ENCODE data around the gene ACTR1A.

ACTR1A gene

DNA sequence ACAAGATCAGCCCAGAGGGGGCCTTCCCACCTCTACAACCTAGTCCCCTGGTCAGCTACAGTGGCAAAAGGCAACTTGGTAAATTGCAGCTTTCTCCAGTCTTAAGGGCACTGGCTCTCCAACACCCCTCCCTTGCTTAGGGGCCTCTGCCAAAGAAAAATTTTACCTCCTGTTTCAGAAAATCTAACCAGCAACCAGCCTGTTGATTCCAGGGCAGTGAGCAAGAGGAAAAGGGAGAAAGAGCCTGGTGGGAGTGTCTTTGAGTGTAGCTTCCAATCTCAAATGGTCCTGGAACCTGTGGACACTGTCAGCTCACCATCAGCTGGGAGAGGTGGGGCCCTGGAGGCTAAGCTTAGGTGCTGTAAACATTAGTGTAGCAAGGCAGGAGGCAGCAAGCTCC, 22.9 kb downstream of the ACTR1A start:
- Histone ChIP-seq H3K27me3 (ENCODE audit: insufficient read depth, low read length) (no peaks in the 10 kb centered on the region), H3K79me2 (ENCODE audit: insufficient read depth, low read length) (no peaks in the 10 kb centered on the region), H2AFZ (ENCODE audit: low read length) (no peak overlapping the region), H3K4me3 (ENCODE audit: low read depth, low read length, poor library complexity, severe bottlenecking) (no peak overlapping the region), H3K36me3 (ENCODE audit: insufficient read depth, low read length) (peaks cover 50% of the 10 kb centered on the region), H3K4me1 (ENCODE audit: insufficient read depth, low read length, severe bottlenecking) (no peaks in the 10 kb centered on the region), H4K20me1 (ENCODE audit: insufficient read depth, low read length) (no peaks in the 10 kb centered on the region), H3K4me2 (ENCODE audit: low read length) (no peak overlapping the region), H3K27ac (ENCODE audit: low read depth, low read length, poor library complexity, severe bottlenecking) (no peak overlapping the region), H3F3A (ENCODE audit: insufficient read depth, low read length) (no peaks in the 10 kb centered on the region), H3K9me3 (ENCODE audit: low read length) (no peaks in the 10 kb centered on the region), H3K9ac (ENCODE audit: low read length) (no peak overlapping the region), H3K9me2 (ENCODE audit: low read depth, low read length) (no peaks in the 10 kb centered on the region)
- TF ChIP-seq, protein P1, sequence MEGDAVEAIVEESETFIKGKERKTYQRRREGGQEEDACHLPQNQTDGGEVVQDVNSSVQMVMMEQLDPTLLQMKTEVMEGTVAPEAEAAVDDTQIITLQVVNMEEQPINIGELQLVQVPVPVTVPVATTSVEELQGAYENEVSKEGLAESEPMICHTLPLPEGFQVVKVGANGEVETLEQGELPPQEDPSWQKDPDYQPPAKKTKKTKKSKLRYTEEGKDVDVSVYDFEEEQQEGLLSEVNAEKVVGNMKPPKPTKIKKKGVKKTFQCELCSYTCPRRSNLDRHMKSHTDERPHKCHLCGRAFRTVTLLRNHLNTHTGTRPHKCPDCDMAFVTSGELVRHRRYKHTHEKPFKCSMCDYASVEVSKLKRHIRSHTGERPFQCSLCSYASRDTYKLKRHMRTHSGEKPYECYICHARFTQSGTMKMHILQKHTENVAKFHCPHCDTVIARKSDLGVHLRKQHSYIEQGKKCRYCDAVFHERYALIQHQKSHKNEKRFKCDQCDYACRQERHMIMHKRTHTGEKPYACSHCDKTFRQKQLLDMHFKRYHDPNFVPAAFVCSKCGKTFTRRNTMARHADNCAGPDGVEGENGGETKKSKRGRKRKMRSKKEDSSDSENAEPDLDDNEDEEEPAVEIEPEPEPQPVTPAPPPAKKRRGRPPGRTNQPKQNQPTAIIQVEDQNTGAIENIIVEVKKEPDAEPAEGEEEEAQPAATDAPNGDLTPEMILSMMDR (IDR thresholded peaks at IDR 0.05; ENCODE audit: low read length), result no peak
- no peak for TF ChIP-seq EZH2 (IDR thresholded peaks at IDR 0.05; ENCODE audit: borderline replicate concordance, low read length)

DNA sequence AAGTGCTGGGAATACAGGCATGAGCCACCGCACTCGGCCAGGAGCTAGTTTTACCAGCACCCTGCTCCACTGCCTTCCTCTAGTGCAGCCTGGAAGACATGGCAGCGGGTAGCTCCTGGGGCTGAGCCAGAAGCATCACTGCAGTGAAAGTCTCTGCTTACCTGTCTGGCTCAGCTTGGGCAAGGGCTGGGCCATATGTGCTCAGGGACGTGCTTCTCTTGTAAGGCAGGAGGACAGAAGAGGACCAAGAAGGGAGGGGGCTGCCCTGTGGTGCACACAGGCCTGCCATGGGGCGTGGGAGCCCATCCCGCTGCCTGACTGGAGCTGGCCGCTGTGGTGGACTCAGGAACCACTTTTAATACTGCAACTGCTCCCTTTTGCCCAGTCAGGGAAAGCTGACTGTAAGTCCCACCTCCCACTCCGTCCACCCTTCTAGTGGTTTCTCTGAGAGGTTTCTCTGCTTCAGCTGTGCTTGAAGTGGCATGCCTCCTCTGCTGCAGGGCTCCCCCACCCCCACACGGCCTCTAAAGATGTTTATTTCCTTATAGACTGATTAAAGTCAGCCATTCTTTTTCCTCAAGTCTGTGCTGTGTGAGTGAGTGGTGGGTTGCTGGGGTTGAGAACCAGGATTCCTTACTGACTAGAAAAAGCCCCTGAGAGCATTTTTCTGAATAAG, 25.9 kb downstream of the ACTR1A start:
- H3K79me2 ChIP-seq (ENCODE audit: insufficient read depth, low read length), result no peaks in the 10 kb centered on the region
- H3F3A ChIP-seq (ENCODE audit: insufficient read depth, low read length), result no peaks in the 10 kb centered on the region
- H3K4me1 ChIP-seq (ENCODE audit: insufficient read depth, low read length, severe bottlenecking), result no peaks in the 10 kb centered on the region
- H3K27me3 ChIP-seq (ENCODE audit: insufficient read depth, low read length), result no peaks in the 10 kb centered on the region
- TF ChIP-seq EZH2 (IDR thresholded peaks at IDR 0.05; ENCODE audit: borderline replicate concordance, low read length), result no peak
- H2AFZ ChIP-seq (ENCODE audit: low read length), result no peak overlapping the region
- H3K4me2 ChIP-seq (ENCODE audit: low read length), result no peak overlapping the region
- peaks cover 23% of the 10 kb centered on the region; the same call in 1 of the 2 replicates for H3K36me3 ChIP-seq (ENCODE audit: insufficient read depth, low read length)
- H3K27ac ChIP-seq (ENCODE audit: low read depth, low read length, poor library complexity, severe bottlenecking), result no peak overlapping the region
- H3K4me3 ChIP-seq (ENCODE audit: low read depth, low read length, poor library complexity, severe bottlenecking), result no peak overlapping the region
- no peaks in the 10 kb centered on the region for H3K9me2 ChIP-seq (ENCODE audit: low read depth, low read length)
- no peaks in the 10 kb centered on the region for H3K9me3 ChIP-seq (ENCODE audit: low read length)
- no peak overlapping the region for H3K9ac ChIP-seq (ENCODE audit: low read length)
- H4K20me1 ChIP-seq (ENCODE audit: insufficient read depth, low read length), result no peaks in the 10 kb centered on the region

DNA sequence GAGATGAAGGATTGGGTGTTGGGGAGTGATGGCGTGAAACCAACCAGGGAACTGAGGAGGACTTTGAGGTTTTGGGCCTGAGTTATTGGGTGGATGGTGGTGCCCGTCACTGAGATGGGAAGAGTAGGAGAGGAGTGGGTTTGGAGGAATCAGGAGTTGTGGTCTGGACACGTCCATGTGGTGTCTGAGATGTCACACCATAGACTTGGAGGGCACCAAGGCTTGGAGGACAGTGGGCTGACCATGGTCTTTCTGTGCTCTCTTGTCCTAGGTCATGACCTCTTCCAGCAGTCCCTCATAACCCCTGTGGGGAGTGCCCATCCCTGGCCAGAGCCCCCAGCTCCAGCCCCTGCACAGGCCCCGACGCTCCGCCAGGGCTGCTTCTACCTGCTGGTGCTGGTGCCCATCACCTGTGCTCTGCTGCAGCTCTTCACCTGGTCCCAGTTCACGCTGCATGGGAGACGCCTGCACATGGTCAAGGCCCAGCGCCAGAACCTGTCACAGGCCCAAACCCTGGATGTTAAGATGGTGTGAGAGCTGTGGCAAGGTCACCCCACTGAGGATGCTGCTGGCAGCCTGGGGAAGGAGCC, 27.0 kb downstream of the ACTR1A start:
- H3K79me2 ChIP-seq (ENCODE audit: insufficient read depth, low read length), result no peaks in the 10 kb centered on the region
- no peaks in the 10 kb centered on the region for H3K4me1 ChIP-seq (ENCODE audit: insufficient read depth, low read length, severe bottlenecking)
- TF ChIP-seq EZH2 (IDR thresholded peaks at IDR 0.05; ENCODE audit: borderline replicate concordance, low read length), result no peak
- TF ChIP-seq, protein P1 (IDR thresholded peaks at IDR 0.05; ENCODE audit: low read length), result no peak
- H3K9me2 ChIP-seq (ENCODE audit: low read depth, low read length), result no peaks in the 10 kb centered on the region
- no peaks in the 10 kb centered on the region for H3F3A ChIP-seq (ENCODE audit: insufficient read depth, low read length)
- peaks cover 13% of the 10 kb centered on the region; the same call in 1 of the 2 replicates for H3K36me3 ChIP-seq (ENCODE audit: insufficient read depth, low read length)
- no peak overlapping the region for H3K4me3 ChIP-seq (ENCODE audit: low read depth, low read length, poor library complexity, severe bottlenecking)
- H3K9ac ChIP-seq (ENCODE audit: low read length), result no peak overlapping the region
- H3K27me3 ChIP-seq (ENCODE audit: insufficient read depth, low read length), result no peaks in the 10 kb centered on the region
- no peak overlapping the region for H3K4me2 ChIP-seq (ENCODE audit: low read length)
- H4K20me1 ChIP-seq (ENCODE audit: insufficient read depth, low read length), result no peaks in the 10 kb centered on the region
- no peak overlapping the region for H3K27ac ChIP-seq (ENCODE audit: low read depth, low read length, poor library complexity, severe bottlenecking)
- no peak overlapping the region for H2AFZ ChIP-seq (ENCODE audit: low read length)
- no peaks in the 10 kb centered on the region for H3K9me3 ChIP-seq (ENCODE audit: low read length)

All from OCI-LY1 (cell line).